Activated CD4-positive, alpha-beta memory T cell treated with anti-CD3 and anti-CD28 coated beads for 36 hours (primary cell): Measurements from ENCODE around the gene ATP5F1B. TPM values are rescaled to one million over a fixed set of nuclear protein-coding genes. Genes with fewer than 3 reads are reported as not detected.
"Not testable (repeated sequence)": the region's sequence is repeated elsewhere in the genome, so short reads cannot be mapped to it uniquely, and the experiment has no call there.

Experiments used
- CTCF ChIA-PET: fragments of 350-600 bp; sonication (Branson Sonifier 250); formaldehyde crosslinking; loops from one replicate; lab custom pipeline; 2021; ENCODE audit warnings: antibody characterized with exemption, inconsistent platforms; lab: Charles Lee
- POLR2A ChIA-PET: fragments of 350-600 bp; sonication (Branson Sonifier 250); formaldehyde crosslinking; loops from one replicate; lab custom pipeline; 2021; ENCODE audit warnings: antibody characterized with exemption; lab: Charles Lee
- DNase-seq: peaks from one replicate; pipeline ENCODE4 v3.0.0-alpha.2; 2020
- H3K27ac Mint-ChIP-seq: one replicate; pipeline ENCODE4 v1.8.0; 2021; ENCODE audit warnings: mixed read lengths
- H3K27me3 Mint-ChIP-seq: one replicate; pipeline ENCODE4 v1.8.0; 2021; ENCODE audit warnings: mixed read lengths
- H3K36me3 Mint-ChIP-seq: one replicate; pipeline ENCODE4 v1.8.0; 2021; ENCODE audit warnings: mixed read lengths
- H3K4me1 Mint-ChIP-seq: one replicate; pipeline ENCODE4 v1.8.0; 2021; ENCODE audit warnings: low read depth, mixed read lengths
- H3K4me3 Mint-ChIP-seq: one replicate; pipeline ENCODE4 v1.8.0; 2021; ENCODE audit warnings: mild to moderate bottlenecking, mixed read lengths
- H3K9me3 Mint-ChIP-seq: one replicate; pipeline ENCODE4 v1.8.0; 2021; ENCODE audit warnings: mixed read lengths
- intact Hi-C: fragments of 100-400 bp; cut with micrococcal nuclease; formaldehyde crosslinking; loops from one replicate; pipeline ENCODE4 v1.15.1; 2023
- total RNA-seq, 2 experiments: library from RNA; stranded (reverse); gene quantifications; one replicate each; pipeline ENCODE4 v1.2.3, GENCODE V29; 2021

ATP5F1B gene
- total RNA-seq, 2 experiments from 2014 or later, result 709 to 722 TPM

DNA sequence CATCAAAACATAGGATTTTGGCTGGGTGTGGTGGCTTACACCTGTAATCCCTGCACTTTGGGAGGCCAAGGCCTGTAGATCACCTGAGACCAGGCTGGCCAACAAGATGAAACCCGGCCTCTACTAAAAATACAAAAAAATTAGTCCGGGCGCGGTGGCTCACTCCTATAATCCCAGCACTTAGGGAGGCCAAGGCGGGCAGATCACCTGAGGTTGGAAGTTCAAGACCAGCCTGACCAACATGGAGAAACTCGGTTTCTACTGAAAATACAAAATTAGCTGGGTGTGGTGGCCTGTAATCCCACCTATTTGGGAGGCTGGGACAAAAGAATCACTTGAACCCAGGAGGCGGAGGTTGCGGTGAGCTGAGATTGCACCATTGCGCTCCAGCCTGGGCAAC lies 2.2 kb upstream of the ATP5F1B start:
- H3K9me3 Mint-ChIP-seq, H3K27ac Mint-ChIP-seq, CTCF ChIA-PET, H3K27me3 Mint-ChIP-seq, H3K4me3 Mint-ChIP-seq: not testable (repeated sequence)
- Mint-ChIP-seq H3K36me3 (peaks cover 33% of the 10 kb centered on the region), H3K4me1 (peaks cover 22% of the 10 kb centered on the region)
- intact Hi-C loops, result loop anchor here (5.0 kb wide), 1 partner anchor 464 kb away; the partner anchor contains the start of gene STAT6
- DNase-seq, result peak; percentile 1
- POLR2A ChIA-PET, result interaction anchor here (0.8 kb wide), 1 partner anchor 32 kb away, joined by 3 read pairs; no protein-coding TSS in a partner anchor

- ChIA-PET POLR2A (interaction anchor here (0.7 to 4.1 kb wide), 9 partner anchors 9 to 527 kb away, joined by 3 to 36 read pairs (median 4); partner anchors contain the start of genes BAZ2A, NACA and ZC3H10), CTCF (interaction anchor here (0.5 to 2.5 kb wide), 4 partner anchors 9 to 261 kb away, joined by 3 to 39 read pairs (median 4); no protein-coding TSS in a partner anchor)
- Mint-ChIP-seq H3K4me1 (peaks cover 34% of the 10 kb centered on the region), H3K27ac (peak overlapping the region; percentile 98), H3K36me3 (peaks cover 50% of the 10 kb centered on the region), H3K4me3 (peak overlapping the region; percentile 96), H3K9me3 (no peaks in the 10 kb centered on the region), H3K27me3 (no peaks in the 10 kb centered on the region)
- intact Hi-C loops, result loop anchor here (5.0 kb wide), 1 partner anchor 467 kb away; the partner anchor contains the start of gene STAT6
- DNase-seq, result peak; percentile 16
Measured at GRCh38 chr12:56645201-56645716, 525 bp downstream of the ATP5F1B start.

DNA sequence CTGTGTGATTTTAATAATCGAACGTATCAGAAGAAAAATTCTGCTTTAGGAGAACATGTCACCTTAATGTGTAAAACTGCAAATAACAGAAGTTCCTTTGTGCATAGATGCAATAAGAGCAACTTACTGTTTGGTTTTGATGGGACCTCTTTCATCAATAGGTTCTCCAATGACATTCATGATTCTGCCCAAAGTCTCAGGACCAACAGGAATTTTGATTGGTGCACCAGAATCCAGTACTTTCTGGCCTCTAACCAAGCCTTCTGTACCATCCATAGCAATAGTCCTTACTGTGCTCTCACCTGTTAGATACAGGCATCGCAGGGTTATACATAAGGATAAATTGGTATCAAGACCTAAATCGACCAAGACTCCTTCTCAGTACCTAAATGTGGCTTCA lies 1.1 kb downstream of the ATP5F1B start:
- ChIA-PET CTCF (interaction anchor here (2.5 kb wide), 1 partner anchor 9 kb away, joined by 39 read pairs; no protein-coding TSS in a partner anchor), POLR2A (interaction anchor here (0.5 to 4.1 kb wide), 6 partner anchors 9 to 526 kb away, joined by 3 to 36 read pairs (median 6); partner anchors contain the start of genes BAZ2A and ZC3H10)
- no peaks in the 10 kb centered on the region for H3K9me3 Mint-ChIP-seq
- H3K27ac Mint-ChIP-seq, result peak overlapping the region; percentile 98
- H3K4me1 Mint-ChIP-seq, result peaks cover 34% of the 10 kb centered on the region
- peak overlapping the region; percentile 96 for H3K4me3 Mint-ChIP-seq
- no peak for DNase-seq
- intact Hi-C loops, result loop anchor here (5.0 kb wide), 1 partner anchor 468 kb away; the partner anchor contains the start of gene STAT6
- H3K27me3 Mint-ChIP-seq, result no peaks in the 10 kb centered on the region
- H3K36me3 Mint-ChIP-seq, result peaks cover 54% of the 10 kb centered on the region

- CTCF ChIA-PET, result interaction anchor here (0.7 kb wide), 1 partner anchor 27 kb away, joined by 3 read pairs; no protein-coding TSS in a partner anchor
Measured at GRCh38 chr12:56641219-56641618, 4.6 kb downstream of the ATP5F1B start.

GRCh38 chr12:56637621-56638020 lies 8.2 kb downstream of the ATP5F1B start:
- intact Hi-C loops, result loop anchor here (2.0 to 10.0 kb wide), 7 partner anchors 35 to 593 kb away; partner anchors contain the start of genes APOF, NAB2, NACA and PTGES3
- POLR2A ChIA-PET, result interaction anchor here (0.7 to 1.6 kb wide), 2 partner anchors 9 to 69 kb away, joined by 4 to 7 read pairs; no protein-coding TSS in a partner anchor
- no peak for DNase-seq
- Mint-ChIP-seq H3K9me3 (no peaks in the 10 kb centered on the region), H3K36me3 (peaks cover 43% of the 10 kb centered on the region), H3K27me3 (no peaks in the 10 kb centered on the region), H3K4me3 (no peak overlapping the region), H3K27ac (peak overlapping the region; percentile 86), H3K4me1 (peaks cover 43% of the 10 kb centered on the region)
- CTCF ChIA-PET, result no interaction called here

More at GRCh38 chr12:56641219-56641618, 4.6 kb downstream of the ATP5F1B start:
- intact Hi-C loops, result no loop called here
- H3K36me3 Mint-ChIP-seq, result peaks cover 73% of the 10 kb centered on the region
- H3K4me1 Mint-ChIP-seq, result peaks cover 48% of the 10 kb centered on the region
- H3K4me3 Mint-ChIP-seq, result no peak overlapping the region
- no peaks in the 10 kb centered on the region for H3K9me3 Mint-ChIP-seq
- no peak for DNase-seq
- H3K27me3 Mint-ChIP-seq, result no peaks in the 10 kb centered on the region
- POLR2A ChIA-PET, result no interaction called here
- H3K27ac Mint-ChIP-seq, result peak overlapping the region; percentile 13

DNA sequence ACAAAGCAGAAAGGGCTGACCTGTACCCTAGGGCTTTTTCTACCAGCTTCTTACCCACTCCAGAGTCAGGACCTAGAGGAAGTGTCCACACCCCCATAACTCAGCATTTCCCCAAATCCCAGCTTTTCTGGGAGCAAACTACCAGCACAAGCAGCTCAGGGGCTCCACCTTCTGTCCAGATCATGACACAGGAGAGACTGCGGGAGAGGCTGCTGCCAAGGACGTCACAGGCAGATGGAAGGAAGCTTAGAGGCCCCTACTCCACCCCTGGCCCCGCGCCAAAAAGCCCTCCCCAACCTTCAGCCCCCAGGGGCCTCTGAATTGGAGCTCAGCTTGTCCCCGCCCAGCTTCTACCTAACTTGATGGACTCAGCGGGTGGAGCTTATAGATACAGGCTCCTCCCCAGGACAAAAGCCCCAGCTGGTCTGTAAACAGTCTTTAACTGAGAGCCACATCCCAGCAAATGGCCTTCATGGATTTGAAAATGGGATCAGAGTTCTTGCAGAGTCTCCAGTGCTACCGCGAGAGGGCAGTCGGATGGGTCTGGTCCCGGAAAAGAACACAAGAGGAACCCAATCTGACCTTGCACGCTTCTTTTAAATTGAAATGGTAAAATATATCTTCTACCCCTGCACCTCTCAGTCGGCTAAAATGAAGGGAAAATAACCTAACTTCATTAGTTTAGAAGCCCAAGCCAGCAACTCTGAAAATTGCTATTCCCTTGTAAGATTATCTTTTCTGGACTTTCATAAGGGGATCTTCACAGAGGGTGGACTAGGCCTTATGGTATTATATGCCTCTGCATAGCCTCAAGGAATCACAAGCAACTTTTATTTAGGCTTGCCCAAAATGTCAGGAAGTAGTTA lies 8.9 kb downstream of the ATP5F1B start:
- peak; percentile 96 for DNase-seq
- POLR2A ChIA-PET, result interaction anchor here (0.6 to 3.8 kb wide), 15 partner anchors 8 to 475 kb away, joined by 3 to 59 read pairs (median 4); partner anchors contain the start of genes ATP5F1B, NACA, PTGES3 and STAT2
- Mint-ChIP-seq H3K36me3 (peaks cover 36% of the 10 kb centered on the region), H3K9me3 (no peaks in the 10 kb centered on the region), H3K4me3 (peak overlapping the region; percentile 82), H3K4me1 (peaks cover 45% of the 10 kb centered on the region), H3K27ac (peak overlapping the region; percentile 86), H3K27me3 (no peaks in the 10 kb centered on the region)
- CTCF ChIA-PET, result interaction anchor here (0.6 to 3.2 kb wide), 30 partner anchors 9 to 533 kb away, joined by 3 to 39 read pairs (median 5); partner anchors contain the start of genes ATP5F1B, NACA, PA2G4 and PRIM1
- intact Hi-C loops, result loop anchor here (1.0 to 10.0 kb wide), 10 partner anchors 9 to 592 kb away; partner anchors contain the start of genes APOF, NAB2, NACA and PTGES3

GRCh38 chr12:56635806-56636674 lies 9.7 kb downstream of the ATP5F1B start:
- intact Hi-C loops, result loop anchor here (1.0 to 10.0 kb wide), 10 partner anchors 8 to 591 kb away; partner anchors contain the start of genes APOF, NAB2, NACA and PTGES3
- ChIA-PET CTCF (interaction anchor here (0.6 to 3.2 kb wide), 29 partner anchors 8 to 532 kb away, joined by 3 to 39 read pairs (median 5); partner anchors contain the start of genes ATP5F1B, NACA, PA2G4 and PRIM1), POLR2A (interaction anchor here (0.6 to 3.8 kb wide), 14 partner anchors 8 to 476 kb away, joined by 3 to 59 read pairs (median 4); partner anchors contain the start of genes ATP5F1B, NACA, PTGES3 and STAT2)
- H3K4me1 Mint-ChIP-seq, result peaks cover 54% of the 10 kb centered on the region
- no peaks in the 10 kb centered on the region for H3K9me3 Mint-ChIP-seq
- H3K36me3 Mint-ChIP-seq, result peaks cover 31% of the 10 kb centered on the region
- H3K27ac Mint-ChIP-seq, result peak overlapping the region; percentile 86
- no peaks in the 10 kb centered on the region for H3K27me3 Mint-ChIP-seq
- H3K4me3 Mint-ChIP-seq, result peak overlapping the region; percentile 82
- DNase-seq, result peak; percentile 95

DNA sequence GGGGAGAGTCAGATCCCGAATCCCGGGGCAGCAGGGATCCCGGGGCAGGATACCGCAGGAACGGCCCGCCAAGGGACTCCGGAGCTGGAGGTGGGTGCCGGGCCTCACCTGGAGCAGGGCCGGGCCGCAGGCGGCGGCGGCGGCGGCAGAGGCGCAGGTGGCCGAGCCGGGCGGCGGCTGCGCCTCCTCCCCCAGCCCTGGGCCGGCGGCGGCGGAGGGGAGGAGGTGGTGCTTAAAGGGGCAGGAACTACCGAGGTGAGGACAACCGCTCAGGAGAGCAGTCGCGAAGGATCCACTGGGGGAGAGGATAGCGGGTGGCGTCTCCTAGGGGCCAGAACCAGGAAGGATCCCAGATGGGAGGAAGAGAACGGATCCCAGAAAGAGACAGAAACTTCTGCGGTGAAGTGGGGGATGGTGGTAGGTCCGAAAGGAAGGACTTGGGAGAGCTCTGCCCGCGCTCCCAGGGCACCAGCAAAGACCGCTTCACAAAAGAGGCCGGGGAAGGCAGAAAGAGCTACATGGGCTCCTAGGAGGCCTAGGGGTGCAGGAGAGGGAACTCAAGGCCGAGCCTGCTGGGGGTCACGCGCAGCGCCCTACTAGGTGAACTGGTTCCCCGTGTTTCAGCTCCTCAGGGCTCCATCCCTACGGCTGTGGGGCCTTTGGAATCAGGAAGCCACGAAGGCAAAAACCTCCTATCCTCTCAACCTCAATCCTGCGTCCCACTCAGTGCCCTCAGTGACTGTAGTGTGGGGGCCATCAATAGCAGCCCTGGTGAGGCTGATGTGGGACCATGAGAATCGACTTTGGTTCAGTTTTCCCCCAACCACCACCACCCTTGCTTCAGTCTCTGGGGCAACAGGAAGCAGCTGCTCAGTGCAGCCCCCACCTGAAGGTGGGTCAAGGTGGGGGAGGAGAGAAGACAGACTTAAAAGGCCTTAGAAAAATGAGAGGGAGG lies 10.7 kb downstream of the ATP5F1B start:
- peaks cover 28% of the 10 kb centered on the region for H3K36me3 Mint-ChIP-seq
- H3K9me3 Mint-ChIP-seq, result no peaks in the 10 kb centered on the region
- peak; percentile 81 for DNase-seq
- no peaks in the 10 kb centered on the region for H3K27me3 Mint-ChIP-seq
- POLR2A ChIA-PET, result interaction anchor here (1.1 to 3.8 kb wide), 6 partner anchors 10 to 275 kb away, joined by 3 to 59 read pairs (median 10); partner anchors contain the start of genes ATP5F1B, NACA, PTGES3 and STAT2
- intact Hi-C loops, result loop anchor here (5.0 to 10.0 kb wide), 6 partner anchors 33 to 590 kb away; partner anchors contain the start of genes APOF, CNPY2, NAB2 and RPL41
- H3K27ac Mint-ChIP-seq, result peak overlapping the region; percentile 86
- peaks cover 60% of the 10 kb centered on the region for H3K4me1 Mint-ChIP-seq
- H3K4me3 Mint-ChIP-seq, result peak overlapping the region; percentile 82
- CTCF ChIA-PET, result interaction anchor here (0.6 to 3.2 kb wide), 12 partner anchors 9 to 517 kb away, joined by 3 to 39 read pairs (median 17); partner anchors contain the start of genes ATP5F1B, PTGES3 and ZC3H10

GRCh38 chr12:56634242-56634836 lies 11.4 kb downstream of the ATP5F1B start:
- Mint-ChIP-seq H3K36me3 (peaks cover 25% of the 10 kb centered on the region), H3K9me3 (no peaks in the 10 kb centered on the region), H3K27me3 (no peaks in the 10 kb centered on the region), H3K4me1 (peaks cover 60% of the 10 kb centered on the region), H3K27ac (peak overlapping the region; percentile 84), H3K4me3 (peak overlapping the region; percentile 82)
- intact Hi-C loops, result loop anchor here (5.0 to 10.0 kb wide), 3 partner anchors 317 to 590 kb away; partner anchors contain the start of genes CNPY2, RPL41, RPS26 and ZC3H10
- peak; percentile 50 for DNase-seq
- ChIA-PET POLR2A (interaction anchor here (0.5 to 3.8 kb wide), 3 partner anchors 11 to 51 kb away, joined by 3 to 59 read pairs (median 7); partner anchors contain the start of genes ATP5F1B and PTGES3), CTCF (interaction anchor here (0.7 to 3.2 kb wide), 4 partner anchors 11 to 531 kb away, joined by 5 to 39 read pairs (median 20); partner anchors contain the start of gene ATP5F1B)
